ENCODE results near the gene MESP2. TPM values are rescaled to one million over a fixed set of nuclear protein-coding genes. Genes with fewer than 3 reads are reported as not detected.
A peak's percentile ranks its signal among the peaks of the same experiment; 100 is the strongest.

Gene MESP2
- total and polyA plus RNA-seq, 2 donors from 2014 or later = 0.24 to 0.47 TPM

DNA sequence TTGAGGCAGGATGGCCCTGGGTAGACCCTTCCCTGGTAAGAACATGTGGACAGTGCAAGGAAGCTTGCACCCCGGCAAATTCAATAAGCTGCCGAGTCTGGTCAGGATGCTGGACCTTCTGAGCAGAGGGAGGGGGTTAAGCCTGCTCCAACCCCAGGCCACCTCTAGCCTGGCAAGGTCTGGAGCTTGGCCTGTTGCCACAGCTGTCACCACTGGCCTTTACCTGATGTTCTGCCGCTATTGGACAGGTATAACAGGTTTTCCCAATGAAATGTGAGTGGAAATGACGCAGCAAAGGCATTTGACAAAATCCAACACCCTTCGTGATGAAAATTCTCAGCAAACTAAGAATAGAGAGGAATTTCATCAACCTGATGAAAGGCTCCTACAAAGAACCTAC, 24.4 kb upstream of the MESP2 start:
- no peaks in the 10 kb centered on the region for H3K36me3 ChIP-seq (ENCODE audit: control insufficient read depth in 2 of 3, insufficient read depth in 3 of 3, low read length in 3 of 3)
- peaks cover 0 to 12% (median 0%) of the 10 kb centered on the region in 3 donors for H3K4me1 ChIP-seq (ENCODE audit: control insufficient read depth in 2 of 3, insufficient read depth in 2 of 3, low read depth in 1 of 3, low read length in 3 of 3)
- no peak overlapping the region for H3K4me3 ChIP-seq (ENCODE audit: low read length in 3 of 3)
- TF ChIP-seq, protein P1, sequence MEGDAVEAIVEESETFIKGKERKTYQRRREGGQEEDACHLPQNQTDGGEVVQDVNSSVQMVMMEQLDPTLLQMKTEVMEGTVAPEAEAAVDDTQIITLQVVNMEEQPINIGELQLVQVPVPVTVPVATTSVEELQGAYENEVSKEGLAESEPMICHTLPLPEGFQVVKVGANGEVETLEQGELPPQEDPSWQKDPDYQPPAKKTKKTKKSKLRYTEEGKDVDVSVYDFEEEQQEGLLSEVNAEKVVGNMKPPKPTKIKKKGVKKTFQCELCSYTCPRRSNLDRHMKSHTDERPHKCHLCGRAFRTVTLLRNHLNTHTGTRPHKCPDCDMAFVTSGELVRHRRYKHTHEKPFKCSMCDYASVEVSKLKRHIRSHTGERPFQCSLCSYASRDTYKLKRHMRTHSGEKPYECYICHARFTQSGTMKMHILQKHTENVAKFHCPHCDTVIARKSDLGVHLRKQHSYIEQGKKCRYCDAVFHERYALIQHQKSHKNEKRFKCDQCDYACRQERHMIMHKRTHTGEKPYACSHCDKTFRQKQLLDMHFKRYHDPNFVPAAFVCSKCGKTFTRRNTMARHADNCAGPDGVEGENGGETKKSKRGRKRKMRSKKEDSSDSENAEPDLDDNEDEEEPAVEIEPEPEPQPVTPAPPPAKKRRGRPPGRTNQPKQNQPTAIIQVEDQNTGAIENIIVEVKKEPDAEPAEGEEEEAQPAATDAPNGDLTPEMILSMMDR (IDR thresholded peaks at IDR 0.05; ENCODE audit: borderline replicate concordance, extremely low read depth, insufficient read depth) = no peak
- FAIRE-seq (no peak), DNase-seq (peak in 1 of 5 donors; percentile 77)
- H3K9me3 ChIP-seq (ENCODE audit: control insufficient read depth in 2 of 3, insufficient read depth in 1 of 3, low read length in 3 of 3) = no peaks in the 10 kb centered on the region
- H3K9ac ChIP-seq (ENCODE audit: low read length in 3 of 3) = no peak overlapping the region
- H3K27me3 ChIP-seq (ENCODE audit: control insufficient read depth, insufficient read depth, low read length) = no peaks in the 10 kb centered on the region
- H3K27ac ChIP-seq (ENCODE audit: low read depth in 2 of 2, low read length in 2 of 2) = no peak overlapping the region
- intact Hi-C loops (cut with DNase I) = no loop called here

DNA sequence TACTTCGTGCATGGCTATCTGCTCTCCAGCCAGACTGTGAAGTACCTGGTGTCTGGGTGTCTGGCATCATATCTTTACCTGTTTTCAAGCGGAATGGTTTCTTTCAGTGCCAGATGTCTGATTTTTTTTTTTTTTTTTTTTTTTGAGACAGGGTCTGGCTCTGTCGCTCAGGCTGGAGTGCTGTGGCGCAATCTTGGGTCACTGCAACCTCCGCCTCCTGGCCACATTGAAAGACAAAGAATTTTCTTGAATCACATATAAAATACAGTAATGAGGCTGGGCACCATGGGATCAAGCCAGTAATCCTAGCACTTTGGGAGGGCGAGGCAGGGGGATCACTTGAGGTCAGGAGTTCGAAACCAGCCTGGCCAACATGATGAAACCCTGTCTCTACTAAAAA, 22.3 kb upstream of the MESP2 start:
- intact Hi-C loops (cut with DNase I) = no loop called here
- Histone ChIP-seq H3K9me3 (ENCODE audit: control insufficient read depth in 2 of 3, insufficient read depth in 1 of 3, low read length in 3 of 3) (no peaks in the 10 kb centered on the region), H3K27ac (ENCODE audit: low read depth in 2 of 2, low read length in 2 of 2) (no peak overlapping the region), H3K36me3 (ENCODE audit: control insufficient read depth in 2 of 3, insufficient read depth in 3 of 3, low read length in 3 of 3) (no peaks in the 10 kb centered on the region), H3K9ac (ENCODE audit: low read length in 3 of 3) (no peak overlapping the region), H3K4me1 (ENCODE audit: control insufficient read depth in 2 of 3, insufficient read depth in 2 of 3, low read depth in 1 of 3, low read length in 3 of 3) (peaks cover 0 to 12% (median 0%) of the 10 kb centered on the region in 3 donors), H3K27me3 (ENCODE audit: control insufficient read depth, insufficient read depth, low read length) (no peaks in the 10 kb centered on the region), H3K4me3 (ENCODE audit: low read length in 3 of 3) (no peak overlapping the region)
- DNase-seq (no peak), FAIRE-seq (no peak)
- TF ChIP-seq, protein P1 (IDR thresholded peaks at IDR 0.05; ENCODE audit: borderline replicate concordance, extremely low read depth, insufficient read depth) = no peak

DNA sequence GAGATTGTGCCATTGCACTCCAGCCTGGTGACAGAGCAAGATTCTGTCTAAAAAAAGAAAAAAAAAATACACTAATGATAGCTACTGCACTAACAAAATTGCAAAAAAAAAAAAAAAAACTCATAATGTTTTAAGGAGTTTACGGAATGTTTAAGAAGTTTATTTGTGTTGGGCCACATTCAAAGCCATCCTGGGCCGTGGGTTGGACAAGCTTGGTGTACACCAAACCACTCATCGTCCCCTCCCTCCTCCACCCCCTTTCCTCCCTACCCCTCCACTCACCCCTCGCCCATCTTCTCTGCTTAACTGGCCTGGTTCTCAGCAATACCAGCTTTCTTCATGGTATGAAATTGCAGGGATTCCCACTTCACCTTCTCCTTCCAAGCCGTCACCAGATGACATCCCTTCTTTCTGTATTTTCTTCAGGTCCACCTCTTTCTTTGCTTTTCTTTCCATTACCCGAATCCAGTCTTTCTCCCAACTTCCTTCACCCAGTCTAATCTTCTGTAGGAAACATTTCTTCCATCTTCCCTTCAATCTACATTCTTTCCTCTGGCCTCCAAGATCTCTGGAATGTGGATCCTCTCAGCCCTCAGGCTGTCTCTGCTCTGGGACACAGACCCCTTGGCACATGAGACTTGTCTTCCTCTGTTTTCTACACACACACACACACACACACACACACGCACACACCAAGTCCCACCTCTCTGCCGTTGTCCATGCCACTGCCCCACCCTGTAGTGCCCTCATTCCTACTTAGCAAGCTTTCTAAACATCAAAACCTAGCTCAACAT, 21.6 kb upstream of the MESP2 start:
- intact Hi-C loops (cut with DNase I) = loop anchor here (5.0 kb wide), 1 partner anchor 123 kb away; no protein-coding TSS in a partner anchor
- DNase-seq (no peak), FAIRE-seq (no peak)
- TF ChIP-seq, protein P1 (IDR thresholded peaks at IDR 0.05; ENCODE audit: borderline replicate concordance, extremely low read depth, insufficient read depth) = no peak
- no peaks in the 10 kb centered on the region for H3K27me3 ChIP-seq (ENCODE audit: control insufficient read depth, insufficient read depth, low read length)
- no peaks in the 10 kb centered on the region for H3K36me3 ChIP-seq (ENCODE audit: control insufficient read depth in 2 of 3, insufficient read depth in 3 of 3, low read length in 3 of 3)
- H3K27ac ChIP-seq (ENCODE audit: low read depth in 2 of 2, low read length in 2 of 2) = no peak overlapping the region
- no peaks in the 10 kb centered on the region for H3K9me3 ChIP-seq (ENCODE audit: control insufficient read depth in 2 of 3, insufficient read depth in 1 of 3, low read length in 3 of 3)
- H3K4me3 ChIP-seq (ENCODE audit: low read length in 3 of 3) = no peak overlapping the region
- peaks cover 0 to 12% (median 0%) of the 10 kb centered on the region in 3 donors for H3K4me1 ChIP-seq (ENCODE audit: control insufficient read depth in 2 of 3, insufficient read depth in 2 of 3, low read depth in 1 of 3, low read length in 3 of 3)
- H3K9ac ChIP-seq (ENCODE audit: low read length in 3 of 3) = no peak overlapping the region
